B cell (primary cell): Measurements from ENCODE around the gene ABCA7. TPM values are rescaled to one million over a fixed set of nuclear protein-coding genes. Genes with fewer than 3 reads are reported as not detected.
A peak's percentile ranks its signal among the peaks of the same experiment; 100 is the strongest.

Source experiments
- ATAC-seq: fragments of 200-7000 bp; cut with Tn5 transposase; one replicate; pipeline ENCODE4 v1.10.0; 2021; ENCODE audit warnings: low read depth, mild to moderate bottlenecking, moderate number of reproducible peaks, moderate library complexity
- CTCF ChIA-PET: fragments of 350-600 bp; sonication (Branson Sonifier 250); formaldehyde crosslinking; loops from one replicate; lab custom pipeline; 2021; ENCODE audit warnings: antibody characterized with exemption, inconsistent platforms; lab: Charles Lee
- POLR2A ChIA-PET: fragments of 350-600 bp; sonication (Branson Sonifier 250); formaldehyde crosslinking; loops from one replicate; lab custom pipeline; 2021; ENCODE audit warnings: antibody characterized with exemption; lab: Charles Lee
- DNase-seq: peaks from one replicate; pipeline ENCODE4 v3.0.0; 2013
- H2AFZ ChIP-seq: 2 replicates; pipeline ENCODE4 v1.6.1; 2012; ENCODE audit warnings: mild to moderate bottlenecking, low read depth, low read length; ENCODE audit not compliant: insufficient read depth, poor library complexity, severe bottlenecking
- H3K27ac ChIP-seq, 2 donors: 1 replicate in 1 of 2; 2 replicates in 1 of 2; pipeline ENCODE4 v1.5.1; 2012 to 2013; ENCODE audit warnings: low read length in 2 of 2, mild to moderate bottlenecking in 2 of 2, moderate library complexity in 1 of 2
- H3K27me3 ChIP-seq, 4 experiments: fragments of 200-600 bp in 1 of 4; sonication (generic) in 1 of 4; replicated peaks in 1 of 4; 1 replicate in 2 of 4; 2 replicates in 2 of 4; pipeline versions ENCODE4 v1.6.1 to v1.7.0; 2013 to 2016; ENCODE audit warnings: low read length in 3 of 4, mild to moderate bottlenecking in 2 of 4, mixed read lengths in 1 of 4, moderate library complexity in 1 of 4; ENCODE audit not compliant: insufficient read depth in 4 of 4, control insufficient read depth in 3 of 4; ENCODE audit errors: control extremely low read depth in 1 of 4
- H3K36me3 ChIP-seq, 2 experiments: replicated peaks in 1 of 2; 1 replicate in 1 of 2; 2 replicates in 1 of 2; pipeline versions ENCODE4 v1.6.1 to v1.7.1; 2013; ENCODE audit warnings: low read length in 1 of 2; ENCODE audit not compliant: insufficient read depth in 2 of 2, control insufficient read depth in 1 of 2; ENCODE audit errors: control extremely low read depth in 1 of 2, extremely low read depth in 1 of 2
- H3K4me1 ChIP-seq, 2 donors: fragments of 200-600 bp in 1 of 2; sonication (generic) in 1 of 2; 1 replicate in 1 of 2; 2 replicates in 1 of 2; pipeline versions ENCODE4 v1.5.1 to v1.6.1; 2013 to 2017; ENCODE audit warnings: low read length in 2 of 2; ENCODE audit not compliant: control insufficient read depth in 2 of 2, insufficient read depth in 2 of 2
- H3K4me2 ChIP-seq: replicated peaks from 2 replicates; pipeline ENCODE3; 2012; ENCODE audit warnings: mild to moderate bottlenecking, low read depth, low read length; ENCODE audit not compliant: poor library complexity, severe bottlenecking
- H3K4me3 ChIP-seq, 5 experiments: fragments of 200-600 bp in 1 of 5; sonication (generic) in 1 of 5; 1 replicate in 3 of 5; 2 replicates in 2 of 5; pipeline versions ENCODE4 v1.5.1 to v1.7.0; 2011 to 2016; ENCODE audit warnings: low read length in 4 of 5, mild to moderate bottlenecking in 4 of 5, low read depth in 2 of 5, control low read depth in 1 of 5, moderate library complexity in 1 of 5; ENCODE audit not compliant: insufficient read depth in 1 of 5; ENCODE audit errors: control extremely low read depth in 1 of 5, extremely low read depth in 1 of 5
- H3K79me2 ChIP-seq: fragments of 200-600 bp; sonication (generic); one replicate; pipeline ENCODE4 v1.6.0; 2016; ENCODE audit warnings: low read length; ENCODE audit not compliant: control insufficient read depth, insufficient read depth
- H3K9ac ChIP-seq: fragments of 200-600 bp; sonication (generic); 2 replicates; pipeline ENCODE4 v1.6.1; 2017; ENCODE audit warnings: mild to moderate bottlenecking, low read length, moderate library complexity
- H3K9me3 ChIP-seq, 3 donors: one replicate each; pipeline versions ENCODE4 v1.6.1 to v1.7.1; 2013; ENCODE audit warnings: low read length in 2 of 3; ENCODE audit not compliant: control insufficient read depth in 2 of 3, insufficient read depth in 1 of 3; ENCODE audit errors: control extremely low read depth in 1 of 3
- H4K20me1 ChIP-seq: 2 replicates; pipeline ENCODE4 v1.6.0; 2012; ENCODE audit warnings: mild to moderate bottlenecking, low read length; ENCODE audit not compliant: insufficient read depth, control insufficient read depth, poor library complexity, severe bottlenecking
- H3K27ac Mint-ChIP-seq: one replicate; pipeline ENCODE4 v1.8.0; 2021; ENCODE audit warnings: mixed read lengths
- H3K27me3 Mint-ChIP-seq: one replicate; pipeline ENCODE4 v1.8.0; 2021; ENCODE audit warnings: mixed read lengths
- H3K4me1 Mint-ChIP-seq: one replicate; pipeline ENCODE4 v1.8.0; 2021; ENCODE audit warnings: mixed read lengths
- H3K4me3 Mint-ChIP-seq: one replicate; pipeline ENCODE4 v1.8.0; 2021; ENCODE audit warnings: mixed read lengths
- H3K9me3 Mint-ChIP-seq: one replicate; pipeline ENCODE4 v1.8.0; 2022; ENCODE audit warnings: mixed read lengths; ENCODE audit not compliant: insufficient read depth
- CTCF ChIP-seq: fragments of 200-600 bp; IDR thresholded peaks from one replicate; pipeline ENCODE4 v1.8.0; 2022; ENCODE audit warnings: antibody characterized with exemption, mild to moderate bottlenecking
- EZH2 ChIP-seq: IDR thresholded peaks from 2 replicates; pipeline ENCODE4 v1.6.1; 2012; ENCODE audit warnings: borderline replicate concordance, low read depth, mild to moderate bottlenecking, moderate library complexity, low read length; ENCODE audit not compliant: insufficient read depth, poor library complexity, severe bottlenecking
- WGBS: methylation state at CpG from one replicate; pipeline ENCODE4 v1.1.5; 2013; ENCODE audit warnings: missing lambda C conversion rate; ENCODE audit not compliant: insufficient coverage; 5-methylcytosine and 5-hydroxymethylcytosine counted together
- intact Hi-C: fragments of 100-400 bp; cut with micrococcal nuclease; formaldehyde crosslinking; loops from one replicate; pipeline ENCODE4 v1.10.0; 2022
- polyA plus RNA-seq: library from polyadenylated mRNA; depleted of rRNA; stranded (reverse); fragments of >200 nt; gene quantifications from 2 replicates; pipeline ENCODE4 v1.2.3, GENCODE V29; 2012
- total RNA-seq, 2 donors: library from RNA; stranded (reverse); fragments of 120-200 nt in 1 of 2; gene quantifications; 1 replicate in 1 of 2; 2 replicates in 1 of 2; pipeline versions ENCODE4 v1.2.3 to v1.2.4, GENCODE V29; 2013 to 2022

Gene ABCA7
- total and polyA plus RNA-seq, 2 donors (not counting 1 experiment from before 2014, with no cell fraction given): 192 to 281 TPM

DNA sequence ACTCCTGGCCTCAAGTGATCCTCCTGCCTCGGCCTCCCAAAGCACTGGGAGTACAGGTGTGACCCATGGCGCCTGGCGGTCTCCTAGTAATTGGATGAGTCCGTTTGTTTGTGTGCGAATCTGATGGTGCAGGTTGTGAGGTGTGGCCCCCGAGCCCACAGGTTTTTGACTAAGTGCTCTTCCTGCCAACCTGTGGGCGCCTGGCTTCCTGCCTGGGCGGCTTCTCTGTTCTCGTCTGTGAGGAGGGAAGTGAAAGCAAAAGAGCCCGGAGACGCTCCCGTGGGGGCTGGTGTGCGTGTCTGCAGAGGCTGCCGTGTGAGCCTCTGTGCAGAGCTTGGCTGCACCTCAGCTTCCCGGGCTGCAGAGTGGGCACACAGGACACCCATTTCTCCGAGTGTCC lies 37.0 kb downstream of the ABCA7 start:
- ChIA-PET POLR2A (interaction anchor here (0.6 to 5.0 kb wide), 12 partner anchors 8 to 271 kb away, joined by 3 to 67 read pairs (median 6); partner anchors contain the start of genes ARHGAP45, CNN2, GPX4 and WDR18), CTCF (interaction anchor here (0.6 to 6.9 kb wide), 8 partner anchors 10 to 179 kb away, joined by 3 to 56 read pairs (median 4); partner anchors contain the start of genes ABCA7 and ARHGAP45)
- Histone ChIP-seq H3K27ac (peak overlapping the region; percentile 86 to 87), H3K9ac (peak overlapping the region; percentile 40), H3K36me3 (peaks cover 0 to 84% of the 10 kb centered on the region in 2 experiments), H2AFZ (no peak overlapping the region), H4K20me1 (peaks cover 69% of the 10 kb centered on the region), H3K4me3 (peak overlapping the region in 4 of 5 experiments; percentile 15 to 42 (median 28)), H3K9me3 (no peaks in the 10 kb centered on the region), H3K4me1 (peaks cover 68 to 94% of the 10 kb centered on the region in 2 donors), H3K79me2 (peaks cover 78% of the 10 kb centered on the region), H3K27me3 (no peaks in the 10 kb centered on the region), H3K4me2 (peak overlapping the region; percentile 90)
- DNase-seq (peak; percentile 95), ATAC-seq (peak; percentile 86)
- peak overlapping the region; percentile 81 for H3K4me3 Mint-ChIP-seq
- TF ChIP-seq CTCF (no peak), EZH2 (no peak)
- H3K4me1 Mint-ChIP-seq: peaks cover 51% of the 10 kb centered on the region
- intact Hi-C loops: loop anchor here (1.0 to 2.0 kb wide), 5 partner anchors 8 to 56 kb away; partner anchors contain the start of genes POLR2E, RNU6-2 and TMEM259
- 1% methylated on average over 15 of the region's 16 CpGs for WGBS
- H3K9me3 Mint-ChIP-seq: no peaks in the 10 kb centered on the region
- peak overlapping the region; percentile 97 for H3K27ac Mint-ChIP-seq
- H3K27me3 Mint-ChIP-seq: no peaks in the 10 kb centered on the region

DNA sequence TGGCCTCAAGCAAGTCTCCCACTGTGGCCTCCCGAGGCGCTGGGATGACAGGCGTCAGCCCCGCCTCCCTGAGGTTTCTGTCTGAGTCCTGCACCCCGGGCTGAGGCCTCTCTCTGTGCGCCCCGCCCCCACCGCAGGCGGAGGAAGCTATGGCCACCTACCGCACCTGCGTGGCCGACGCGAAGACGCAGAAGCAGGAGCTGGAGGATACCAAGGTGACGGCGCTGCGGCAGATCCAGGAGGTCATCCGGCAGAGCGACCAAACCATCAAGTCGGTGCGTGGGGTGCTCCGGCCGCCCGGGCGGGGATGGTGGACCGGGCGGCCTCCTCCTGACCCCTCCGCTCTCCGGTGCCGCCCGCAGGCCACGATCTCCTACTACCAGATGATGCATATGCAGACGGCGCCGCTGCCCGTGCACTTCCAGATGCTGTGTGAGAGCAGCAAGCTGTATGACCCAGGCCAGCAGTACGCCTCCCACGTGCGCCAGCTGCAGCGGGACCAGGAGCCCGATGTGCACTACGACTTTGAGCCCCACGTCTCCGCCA lies 39.7 kb downstream of the ABCA7 start:
- Histone ChIP-seq H3K27me3 (no peaks in the 10 kb centered on the region), H4K20me1 (peaks cover 70% of the 10 kb centered on the region), H3K4me1 (peaks cover 49 to 84% of the 10 kb centered on the region in 2 donors), H3K36me3 (peaks cover 0 to 81% of the 10 kb centered on the region in 2 experiments), H3K4me3 (no peak overlapping the region), H2AFZ (no peak overlapping the region), H3K9ac (no peak overlapping the region), H3K27ac (no peak overlapping the region), H3K4me2 (no peak overlapping the region), H3K9me3 (no peaks in the 10 kb centered on the region), H3K79me2 (peaks cover 56% of the 10 kb centered on the region)
- Mint-ChIP-seq H3K9me3 (no peaks in the 10 kb centered on the region), H3K27ac (peak overlapping the region; percentile 37), H3K4me3 (no peak overlapping the region), H3K27me3 (no peaks in the 10 kb centered on the region), H3K4me1 (peaks cover 41% of the 10 kb centered on the region)
- WGBS: 93% methylated on average over 43 of the region's 45 CpGs
- DNase-seq (no peak), ATAC-seq (no peak)
- no peak for TF ChIP-seq EZH2
- no peak for TF ChIP-seq CTCF
- CTCF ChIA-PET: interaction anchor here (1.8 to 6.9 kb wide), 2 partner anchors 8 to 14 kb away, joined by 6 to 49 read pairs; no protein-coding TSS in a partner anchor
- intact Hi-C loops: no loop called here
- POLR2A ChIA-PET: interaction anchor here (1.5 to 4.3 kb wide), 2 partner anchors 12 to 52 kb away, joined by 3 to 33 read pairs; partner anchors contain the start of genes ARHGAP45 and CNN2
